ENCODE measurements around the gene DEFB124. TPM values are rescaled to one million over a fixed set of nuclear protein-coding genes. Genes with fewer than 3 reads are reported as not detected.
"Not testable (repeated sequence)": the region's sequence is repeated elsewhere in the genome, so short reads cannot be mapped to it uniquely, and the experiment has no call there.

DEFB124 gene
- total RNA-seq, 1 donor from 2014 or later, result not detected

- H3K27me3 ChIP-seq (ENCODE audit: control insufficient read depth, insufficient read depth, low read length), result peaks cover 3% of the 10 kb centered on the region
- H3K4me3 ChIP-seq (ENCODE audit: low read depth, low read length), result no peak overlapping the region
- no peaks in the 10 kb centered on the region for H3K36me3 ChIP-seq (ENCODE audit: control insufficient read depth, insufficient read depth, low read length)
- TF ChIP-seq, protein P1, sequence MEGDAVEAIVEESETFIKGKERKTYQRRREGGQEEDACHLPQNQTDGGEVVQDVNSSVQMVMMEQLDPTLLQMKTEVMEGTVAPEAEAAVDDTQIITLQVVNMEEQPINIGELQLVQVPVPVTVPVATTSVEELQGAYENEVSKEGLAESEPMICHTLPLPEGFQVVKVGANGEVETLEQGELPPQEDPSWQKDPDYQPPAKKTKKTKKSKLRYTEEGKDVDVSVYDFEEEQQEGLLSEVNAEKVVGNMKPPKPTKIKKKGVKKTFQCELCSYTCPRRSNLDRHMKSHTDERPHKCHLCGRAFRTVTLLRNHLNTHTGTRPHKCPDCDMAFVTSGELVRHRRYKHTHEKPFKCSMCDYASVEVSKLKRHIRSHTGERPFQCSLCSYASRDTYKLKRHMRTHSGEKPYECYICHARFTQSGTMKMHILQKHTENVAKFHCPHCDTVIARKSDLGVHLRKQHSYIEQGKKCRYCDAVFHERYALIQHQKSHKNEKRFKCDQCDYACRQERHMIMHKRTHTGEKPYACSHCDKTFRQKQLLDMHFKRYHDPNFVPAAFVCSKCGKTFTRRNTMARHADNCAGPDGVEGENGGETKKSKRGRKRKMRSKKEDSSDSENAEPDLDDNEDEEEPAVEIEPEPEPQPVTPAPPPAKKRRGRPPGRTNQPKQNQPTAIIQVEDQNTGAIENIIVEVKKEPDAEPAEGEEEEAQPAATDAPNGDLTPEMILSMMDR (IDR thresholded peaks at IDR 0.05; ENCODE audit: insufficient read depth, low read length, poor library complexity, severe bottlenecking), result no peak
- no peak for DNase-seq (ENCODE audit: low read depth)
These were observed 31.0 kb upstream of the DEFB124 start for GRCh38 chr20:31505903-31506302.

GRCh38 chr20:31502884-31503673 is 28.2 kb upstream of the DEFB124 start:
- TF ChIP-seq, protein P1 (IDR thresholded peaks at IDR 0.05; ENCODE audit: insufficient read depth, low read length, poor library complexity, severe bottlenecking), result peak; percentile 86
- not testable (repeated sequence) for H3K36me3 ChIP-seq (ENCODE audit: control insufficient read depth, insufficient read depth, low read length); DNase-seq (ENCODE audit: low read depth); H3K4me3 ChIP-seq (ENCODE audit: low read depth, low read length); H3K27me3 ChIP-seq (ENCODE audit: control insufficient read depth, insufficient read depth, low read length)

DNA sequence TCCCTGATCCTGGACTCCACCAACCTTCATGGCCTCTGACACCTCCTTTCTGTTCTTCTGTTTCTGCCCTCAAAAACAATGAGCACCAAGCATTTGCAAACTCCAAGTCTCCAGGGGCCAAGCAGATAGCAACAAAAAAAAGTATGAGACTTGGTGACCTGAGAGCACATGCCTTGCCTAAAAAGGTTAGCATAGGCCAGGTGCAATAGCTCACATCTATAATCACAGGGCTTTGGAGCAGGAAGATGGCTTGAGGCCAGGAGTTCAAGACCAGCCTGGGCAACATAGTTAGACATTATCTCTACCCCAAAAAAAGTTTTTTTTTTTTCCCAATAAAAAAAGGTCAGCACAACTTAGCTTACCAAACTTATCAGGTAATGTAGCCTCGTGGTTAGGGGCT is 25.6 kb upstream of the DEFB124 start:
- H3K36me3 ChIP-seq (ENCODE audit: control insufficient read depth, insufficient read depth, low read length), result no peaks in the 10 kb centered on the region
- H3K27me3 ChIP-seq (ENCODE audit: control insufficient read depth, insufficient read depth, low read length), result peaks cover 10% of the 10 kb centered on the region
- no peak for DNase-seq (ENCODE audit: low read depth)
- TF ChIP-seq, protein P1 (IDR thresholded peaks at IDR 0.05; ENCODE audit: insufficient read depth, low read length, poor library complexity, severe bottlenecking), result no peak
- H3K4me3 ChIP-seq (ENCODE audit: low read depth, low read length), result no peak overlapping the region

- Histone ChIP-seq H3K27me3 (ENCODE audit: control insufficient read depth, insufficient read depth, low read length) (peaks cover 10% of the 10 kb centered on the region), H3K4me3 (ENCODE audit: low read depth, low read length) (no peak overlapping the region), H3K36me3 (ENCODE audit: control insufficient read depth, insufficient read depth, low read length) (no peaks in the 10 kb centered on the region)
- TF ChIP-seq, protein P1 (IDR thresholded peaks at IDR 0.05; ENCODE audit: insufficient read depth, low read length, poor library complexity, severe bottlenecking), result no peak
- no peak for DNase-seq (ENCODE audit: low read depth)
These were observed 23.1 kb upstream of the DEFB124 start for GRCh38 chr20:31497838-31498540.

DNA sequence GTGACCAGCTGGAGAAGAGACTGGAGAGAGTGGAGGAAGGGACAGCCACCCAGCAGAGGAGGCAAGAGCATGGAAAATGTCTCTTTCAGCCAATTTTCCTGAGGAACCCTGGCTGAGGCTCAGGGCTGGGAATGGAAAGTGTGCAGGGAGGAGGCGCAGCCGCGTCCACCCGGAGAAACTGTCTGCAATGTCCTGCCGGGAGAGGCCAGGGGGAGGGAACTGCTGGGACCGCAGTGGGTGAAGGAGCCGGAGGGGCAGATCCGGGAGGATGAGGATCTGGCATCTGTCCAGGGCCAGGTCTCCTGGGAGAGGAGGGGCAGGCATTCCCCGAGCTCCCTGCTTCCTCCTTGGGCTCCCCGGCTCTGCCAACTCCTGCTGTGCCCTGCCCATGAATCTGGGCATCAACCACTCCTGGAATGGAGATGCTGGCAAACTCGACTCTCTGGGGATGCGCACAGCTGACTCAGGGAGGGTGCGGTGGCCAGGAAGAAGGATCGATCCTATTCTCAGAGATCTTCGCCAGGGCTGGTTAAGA is 21.9 kb upstream of the DEFB124 start:
- Histone ChIP-seq H3K27me3 (ENCODE audit: control insufficient read depth, insufficient read depth, low read length) (peaks cover 8% of the 10 kb centered on the region), H3K4me3 (ENCODE audit: low read depth, low read length) (no peak overlapping the region), H3K36me3 (ENCODE audit: control insufficient read depth, insufficient read depth, low read length) (no peaks in the 10 kb centered on the region)
- TF ChIP-seq, protein P1 (IDR thresholded peaks at IDR 0.05; ENCODE audit: insufficient read depth, low read length, poor library complexity, severe bottlenecking), result no peak
- no peak for DNase-seq (ENCODE audit: low read depth)

All from kidney epithelial cell (primary cell).